ENCODE results near the gene GOLGA6L10.
"Not testable (repeated sequence)": the region's sequence is repeated elsewhere in the genome, so short reads cannot be mapped to it uniquely, and the experiment has no call there.

GOLGA6L10 gene

GRCh38 chr15:82317516-82317915, 31.8 kb downstream of the GOLGA6L10 start:
- not testable (repeated sequence) for DNase-seq (ENCODE audit: low spot score)

DNA sequence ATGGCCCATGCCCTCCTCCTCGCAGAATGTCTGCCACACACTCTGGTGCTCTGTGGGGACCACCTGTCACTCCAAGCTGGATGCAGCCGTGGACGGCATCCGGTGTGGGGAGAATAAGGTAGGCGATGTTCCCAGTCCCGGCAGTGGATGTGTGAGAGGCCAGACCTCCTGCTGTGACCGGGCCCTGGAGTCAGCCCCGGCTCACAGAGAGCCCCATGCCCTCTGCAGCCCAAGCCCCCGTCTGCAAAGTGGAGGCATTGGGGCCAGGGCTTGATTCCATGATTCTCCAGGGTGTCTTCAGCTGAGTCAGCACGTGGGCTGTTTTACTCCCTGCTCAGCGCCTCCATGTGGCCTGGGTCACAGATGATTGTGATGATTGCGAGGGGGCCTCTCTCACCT, 32.2 kb downstream of the GOLGA6L10 start:
- no peak for DNase-seq (ENCODE audit: low spot score)

- DNase-seq (ENCODE audit: low spot score) = not testable (repeated sequence)
These were observed 32.8 kb downstream of the GOLGA6L10 start for GRCh38 chr15:82316247-82317090.

- DNase-seq (ENCODE audit: low spot score) = no peak
These were observed 33.6 kb downstream of the GOLGA6L10 start for GRCh38 chr15:82315519-82316246.

DNA sequence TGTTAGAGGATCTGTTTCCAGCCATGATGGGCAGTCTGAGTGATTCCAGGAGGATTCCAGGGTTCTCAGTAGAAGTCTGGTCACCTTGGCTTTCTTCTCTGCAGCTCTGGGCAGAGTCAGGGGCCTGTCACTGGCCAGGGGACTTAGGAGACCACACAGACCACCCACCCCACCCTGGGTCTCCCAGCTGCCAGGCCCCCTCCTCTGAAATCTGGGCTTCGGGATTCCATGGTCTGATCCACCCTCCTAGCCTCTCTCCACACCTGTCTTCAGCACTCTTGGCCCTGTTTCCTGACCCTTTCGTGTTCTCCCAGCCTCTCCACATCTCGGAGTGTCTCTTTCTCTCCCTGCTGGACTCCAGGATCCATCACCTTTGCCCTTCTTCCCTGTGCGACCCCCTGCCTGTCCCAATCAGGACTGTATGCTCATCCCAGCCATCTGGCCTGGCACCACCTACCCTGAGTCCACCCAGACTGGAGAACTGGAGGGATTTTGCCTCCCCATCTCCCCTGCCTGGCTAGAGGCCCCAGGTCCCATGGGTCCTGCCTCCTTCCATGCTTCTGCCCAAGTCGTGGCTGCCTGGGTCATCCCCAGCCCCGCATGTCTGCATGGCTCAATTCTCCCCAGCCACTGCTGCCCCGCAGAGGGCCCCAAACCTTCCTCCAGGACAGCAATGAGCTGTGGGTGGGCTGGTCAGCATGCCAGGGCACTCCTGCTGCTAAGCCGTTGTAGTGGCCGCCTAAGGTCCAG, 34.3 kb downstream of the GOLGA6L10 start:
- DNase-seq (ENCODE audit: low spot score) = no peak

GRCh38 chr15:82313951-82314768, 35.1 kb downstream of the GOLGA6L10 start:
- DNase-seq (ENCODE audit: low spot score) = not testable (repeated sequence)

DNA sequence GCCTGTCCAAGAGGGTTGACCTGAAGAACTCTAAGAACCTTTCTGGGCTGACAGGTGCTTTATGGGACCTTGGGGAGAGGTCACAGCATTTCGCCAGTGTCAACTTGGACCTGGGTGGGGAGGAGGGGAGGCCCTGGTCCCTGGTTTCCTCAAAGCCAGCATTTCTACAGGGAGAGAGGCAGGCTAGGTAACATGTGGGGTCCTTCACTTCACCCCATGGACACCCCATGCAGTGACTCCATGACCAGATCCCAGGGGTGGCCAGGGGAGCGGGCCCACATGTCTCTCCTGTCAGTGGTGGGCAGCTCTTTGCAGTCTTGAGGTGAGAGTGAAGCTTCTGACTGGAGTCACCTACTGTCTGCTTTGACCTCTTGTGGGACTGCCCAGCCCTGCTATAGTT, 35.8 kb downstream of the GOLGA6L10 start:
- no peak for DNase-seq (ENCODE audit: low spot score)

DNA sequence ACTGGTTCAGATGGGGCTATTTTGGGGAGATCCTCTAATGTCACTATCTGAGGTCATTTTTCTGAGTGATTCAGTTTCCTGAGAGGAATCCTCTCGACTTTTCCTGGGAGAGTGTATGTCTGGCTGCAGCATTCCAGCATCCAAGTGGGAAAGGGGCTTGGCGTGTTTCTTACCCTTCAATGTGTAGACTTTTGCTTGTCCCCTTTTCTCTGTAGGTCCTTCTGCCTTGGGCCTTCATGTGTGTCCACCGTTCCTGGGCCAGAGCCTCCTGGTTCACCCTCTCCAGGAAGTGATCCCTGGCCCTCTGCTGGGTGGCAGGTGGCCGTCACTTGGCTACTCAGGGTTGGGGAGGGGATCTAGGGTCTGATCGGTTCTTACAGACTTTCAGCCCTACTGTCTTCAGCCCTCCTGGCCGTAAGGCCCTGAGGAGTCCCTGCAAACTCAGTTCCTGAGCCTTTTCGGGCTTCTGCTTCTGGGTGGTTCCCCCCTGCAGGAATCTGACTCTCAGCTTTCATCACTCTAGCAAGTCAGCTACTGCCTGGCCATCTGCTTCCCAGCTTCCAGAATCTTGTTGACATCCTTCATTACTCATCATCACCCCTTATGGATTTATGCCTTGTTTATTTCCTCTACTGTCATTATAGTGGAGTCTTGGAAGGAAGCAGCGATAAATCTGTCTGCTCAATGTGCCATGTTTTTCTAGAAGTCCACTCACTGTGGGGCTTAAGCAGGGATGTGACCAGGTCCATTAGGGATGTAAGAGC, 36.5 kb downstream of the GOLGA6L10 start:
- DNase-seq (ENCODE audit: low spot score) = no peak

GRCh38 chr15:82311321-82311720, 38.0 kb downstream of the GOLGA6L10 start:
- not testable (repeated sequence) for DNase-seq (ENCODE audit: low spot score)

- no peak for DNase-seq (ENCODE audit: low spot score)
These were observed 39.5 kb downstream of the GOLGA6L10 start for GRCh38 chr15:82309802-82310201.

- DNase-seq (ENCODE audit: low spot score) = no peak
These were observed 41.6 kb downstream of the GOLGA6L10 start for GRCh38 chr15:82307714-82308081.

DNA sequence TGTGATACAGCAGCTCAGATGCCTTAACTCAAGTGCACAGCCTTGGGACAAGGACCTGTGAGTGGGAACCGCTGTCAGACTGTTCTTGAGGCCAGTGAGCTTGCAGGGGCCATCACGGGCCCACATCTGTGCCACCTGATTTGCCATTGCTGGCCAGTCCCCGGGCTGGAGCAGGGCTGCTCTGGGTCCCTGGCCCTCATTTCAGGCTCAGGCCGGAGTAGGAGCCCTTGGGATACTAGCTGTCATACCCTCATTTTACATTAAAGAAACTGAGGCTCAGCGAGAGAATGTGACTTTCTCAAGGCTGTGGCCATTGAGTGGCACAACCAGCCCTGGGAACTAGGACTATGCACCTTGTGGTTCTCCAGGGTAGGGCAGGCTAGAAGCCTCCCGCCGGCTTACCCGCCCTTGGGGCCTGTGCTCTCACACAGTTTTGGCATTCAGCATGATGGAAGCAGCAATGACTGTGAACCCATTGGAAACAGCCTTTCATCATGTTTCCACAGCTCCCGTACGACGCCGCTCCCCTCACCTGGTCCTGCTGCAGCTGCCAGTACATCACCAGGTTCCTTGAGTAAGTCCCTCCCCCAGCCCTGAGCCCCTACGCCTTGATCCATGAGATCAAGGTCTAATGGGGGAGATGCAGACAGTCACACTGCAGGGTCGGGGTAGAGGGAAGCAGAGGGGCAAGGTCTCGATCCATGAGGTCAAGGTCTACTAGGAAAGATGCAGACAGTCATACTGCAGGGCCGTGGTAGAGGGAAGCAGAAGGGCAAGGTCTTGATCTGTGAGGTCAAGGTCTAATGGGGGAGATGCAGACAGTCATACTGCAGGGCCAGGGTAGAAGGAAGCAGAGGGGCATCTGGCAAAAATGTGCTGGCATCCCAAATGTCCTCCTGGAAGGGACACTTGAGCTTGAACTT, 42.2 kb downstream of the GOLGA6L10 start:
- DNase-seq (ENCODE audit: low spot score) = no peak

GRCh38 chr15:82305621-82306048, 43.6 kb downstream of the GOLGA6L10 start:
- DNase-seq (ENCODE audit: low spot score) = no peak

DNA sequence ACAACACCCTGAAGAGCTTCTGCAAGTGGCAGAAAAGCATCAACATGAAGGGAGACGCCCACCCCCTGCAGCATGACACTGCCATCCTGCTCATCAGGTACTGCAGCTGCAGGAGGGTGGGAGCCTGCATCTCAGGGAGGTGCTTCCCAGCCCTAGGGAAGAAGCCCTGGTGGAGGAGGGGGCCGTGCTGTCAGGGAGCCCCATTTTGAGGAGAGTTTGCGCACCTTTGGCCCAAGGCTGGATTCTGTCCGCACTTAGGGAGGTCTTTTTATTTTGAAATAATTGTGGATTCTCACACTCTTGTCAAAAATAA, 44.5 kb downstream of the GOLGA6L10 start:
- no peak for DNase-seq (ENCODE audit: low spot score)

- DNase-seq (ENCODE audit: low spot score) = no peak
These were observed 45.1 kb downstream of the GOLGA6L10 start for GRCh38 chr15:82303956-82304777.

- DNase-seq (ENCODE audit: low spot score) = no peak
These were observed 47.8 kb downstream of the GOLGA6L10 start for GRCh38 chr15:82301296-82302016.

DNA sequence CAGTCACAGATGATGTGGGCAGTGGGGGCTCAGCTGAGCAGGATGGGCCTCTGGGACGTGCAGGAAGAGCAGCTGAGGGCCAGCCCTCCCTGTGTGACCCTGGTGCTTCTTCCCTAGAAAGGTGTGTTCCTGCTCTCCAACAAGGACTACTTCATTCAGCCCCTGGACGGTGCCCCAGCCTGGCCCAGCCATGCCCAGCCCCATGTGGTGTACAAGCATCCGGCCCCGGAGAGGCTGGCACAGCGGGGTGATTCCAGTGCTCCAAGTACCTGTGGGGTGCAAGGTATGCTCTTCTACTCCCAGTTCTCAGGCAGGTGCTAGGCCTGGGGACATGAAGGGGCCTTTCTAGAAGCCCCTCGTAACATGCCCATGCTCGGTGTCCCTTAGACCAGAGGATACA, 48.4 kb downstream of the GOLGA6L10 start:
- no peak for DNase-seq (ENCODE audit: low spot score)

DNA sequence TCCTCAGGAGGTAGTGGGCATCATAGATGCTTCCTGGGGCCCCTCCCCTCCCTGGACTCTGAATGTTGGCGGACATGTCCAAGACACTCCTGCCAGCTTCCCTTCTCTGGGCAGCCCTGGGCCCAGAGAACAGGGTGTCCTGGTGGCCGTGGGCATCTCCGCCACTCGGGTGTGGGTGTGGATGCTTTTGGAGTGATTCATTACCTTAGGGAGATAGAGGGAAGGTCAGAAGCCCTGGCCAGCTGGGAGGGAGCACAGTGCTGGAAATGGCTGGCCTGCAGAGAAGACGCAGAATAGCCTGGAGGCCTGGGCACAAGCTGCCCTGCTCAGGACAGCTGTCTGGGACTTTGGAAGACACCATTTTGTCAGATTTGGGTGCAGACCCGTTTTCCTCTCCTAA, 48.9 kb downstream of the GOLGA6L10 start:
- peak; percentile 54 for DNase-seq (ENCODE audit: low spot score)

Data from hepatic stellate cell (primary cell).